Nephron (organoid): ENCODE results near the gene VWA3A.

Experiments used
- H3K27ac Mint-ChIP-seq, 3 experiments: 2 replicates each; pipeline ENCODE4 v1.8.0; 2020; ENCODE audit warnings: mixed read lengths in 3 of 3, mild to moderate bottlenecking in 2 of 3, moderate library complexity in 1 of 3
- H3K27me3 Mint-ChIP-seq: 2 replicates; pipeline ENCODE4 v1.8.0; 2021; ENCODE audit warnings: low read depth, mild to moderate bottlenecking, moderate library complexity, mixed read lengths
- H3K36me3 Mint-ChIP-seq: 2 replicates; pipeline ENCODE4 v1.8.0; 2020; ENCODE audit warnings: low read depth, mixed read lengths
- H3K4me1 Mint-ChIP-seq: 2 replicates; pipeline ENCODE4 v1.8.0; 2020; ENCODE audit warnings: mixed read lengths
- H3K4me3 Mint-ChIP-seq, 3 experiments: 2 replicates each; pipeline ENCODE4 v1.8.0; 2020; ENCODE audit warnings: mild to moderate bottlenecking in 3 of 3, mixed read lengths in 3 of 3, moderate library complexity in 2 of 3
- H3K9me3 Mint-ChIP-seq: 2 replicates; pipeline ENCODE4 v1.8.0; 2020; ENCODE audit warnings: mixed read lengths
- CTCF ChIP-seq, 3 experiments: fragments of 200-600 bp; sonication (generic); IDR thresholded peaks; one replicate each; pipeline ENCODE4 v1.5.0; 2021; ENCODE audit warnings: antibody characterized with exemption in 3 of 3; ENCODE audit not compliant: unreplicated experiment in 3 of 3

The VWA3A gene

GRCh38 chr16:22189473-22190080 is 97.2 kb downstream of the VWA3A start:
- H3K9me3 Mint-ChIP-seq, result no peaks in the 10 kb centered on the region
- H3K36me3 Mint-ChIP-seq, result no peaks in the 10 kb centered on the region
- peak overlapping the region; percentile 72 to 91 (median 86) for H3K27ac Mint-ChIP-seq
- TF ChIP-seq CTCF (IDR thresholded peaks at IDR 0.05; ENCODE audit: unreplicated experiment in 3 of 3), result no peak
- peaks cover 32% of the 10 kb centered on the region for H3K4me1 Mint-ChIP-seq
- H3K4me3 Mint-ChIP-seq, result peak overlapping the region; percentile 86 to 93 (median 89)
- H3K27me3 Mint-ChIP-seq, result no peaks in the 10 kb centered on the region

GRCh38 chr16:22190081-22190775 is 97.9 kb downstream of the VWA3A start:
- H3K4me3 Mint-ChIP-seq, result peak overlapping the region; percentile 86 to 93 (median 89)
- no peaks in the 10 kb centered on the region for H3K36me3 Mint-ChIP-seq

GRCh38 chr16:22190776-22191531 is 98.6 kb downstream of the VWA3A start:
- Mint-ChIP-seq H3K9me3 (no peaks in the 10 kb centered on the region), H3K36me3 (no peaks in the 10 kb centered on the region), H3K4me3 (peak overlapping the region; percentile 86 to 93 (median 89)), H3K27ac (peak overlapping the region; percentile 72 to 99 (median 98)), H3K27me3 (peaks cover 6% of the 10 kb centered on the region), H3K4me1 (peaks cover 32% of the 10 kb centered on the region)
- no peak for TF ChIP-seq CTCF (IDR thresholded peaks at IDR 0.05; ENCODE audit: unreplicated experiment in 3 of 3)

More at GRCh38 chr16:22190081-22190775, 97.9 kb downstream of the VWA3A start:
- no peak for TF ChIP-seq CTCF (IDR thresholded peaks at IDR 0.05; ENCODE audit: unreplicated experiment in 3 of 3)
- Mint-ChIP-seq H3K9me3 (no peaks in the 10 kb centered on the region), H3K27me3 (no peaks in the 10 kb centered on the region), H3K27ac (peak overlapping the region; percentile 72 to 99 (median 98)), H3K4me1 (peaks cover 32% of the 10 kb centered on the region)

GRCh38 chr16:22191532-22192260 is 99.4 kb downstream of the VWA3A start:
- no peak for TF ChIP-seq CTCF (IDR thresholded peaks at IDR 0.05; ENCODE audit: unreplicated experiment in 3 of 3)
- Mint-ChIP-seq H3K9me3 (no peaks in the 10 kb centered on the region), H3K4me1 (peaks cover 32% of the 10 kb centered on the region), H3K4me3 (peak overlapping the region; percentile 86 to 93 (median 89)), H3K27me3 (peaks cover 8% of the 10 kb centered on the region), H3K27ac (peak overlapping the region; percentile 72 to 99 (median 98)), H3K36me3 (no peaks in the 10 kb centered on the region)

- peaks cover 32% of the 10 kb centered on the region for H3K4me1 Mint-ChIP-seq
Measured at GRCh38 chr16:22192261-22193062, 100.1 kb downstream of the VWA3A start.

More at GRCh38 chr16:22192261-22193062, 100.1 kb downstream of the VWA3A start:
- TF ChIP-seq CTCF (IDR thresholded peaks at IDR 0.05; ENCODE audit: unreplicated experiment in 3 of 3), result no peak
- peak overlapping the region; percentile 72 to 99 (median 98) for H3K27ac Mint-ChIP-seq
- H3K27me3 Mint-ChIP-seq, result peaks cover 8% of the 10 kb centered on the region
- peak overlapping the region; percentile 86 to 93 (median 89) for H3K4me3 Mint-ChIP-seq
- H3K9me3 Mint-ChIP-seq, result no peaks in the 10 kb centered on the region
- H3K36me3 Mint-ChIP-seq, result no peaks in the 10 kb centered on the region
